KG1 (cell line): ENCODE data around the gene EYS.

Experiments
- DNase-seq: peaks from one replicate; lab custom pipeline; 2025; lab: John Stamatoyannopoulos, UW

The EYS gene

DNA sequence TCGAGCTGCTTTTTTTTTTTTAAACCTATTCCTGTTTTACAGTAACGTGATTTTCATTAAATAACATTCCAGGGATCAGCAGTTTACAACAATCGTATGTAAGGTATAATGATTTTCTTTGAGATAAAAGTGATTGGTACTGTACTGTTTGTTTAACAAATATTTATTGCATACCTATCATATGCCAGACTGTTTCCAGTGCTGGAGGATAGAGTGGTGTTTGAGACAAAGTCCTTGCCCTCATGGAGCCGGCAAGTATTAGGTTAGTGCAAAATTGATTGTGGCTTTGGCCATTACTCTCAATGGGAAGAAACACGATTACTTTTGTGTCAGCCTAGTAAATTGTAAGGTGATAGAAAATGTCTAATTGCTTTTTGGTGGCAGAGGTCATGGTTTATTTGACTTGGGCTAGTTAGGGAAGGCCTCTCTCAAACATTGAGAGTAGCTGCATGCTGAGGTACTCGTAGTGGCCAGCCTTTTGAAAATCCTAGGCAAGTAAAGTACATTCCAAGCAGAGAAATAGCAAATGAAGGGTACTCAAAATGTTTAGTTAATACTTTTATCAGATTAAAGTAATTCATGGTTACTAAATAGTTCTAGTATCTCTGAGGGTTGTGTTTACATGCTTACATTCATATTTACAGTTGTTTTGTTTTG is 2035.8 kb downstream of the EYS start:
- no peak for DNase-seq
